Activated CD4-positive, CD25-positive, alpha-beta regulatory T cell treated with anti-CD3 and anti-CD28 coated beads, Interleukin-2, amount 50 U/mL, for 16 hours (primary cell): ENCODE measurements around the gene ZBTB42.

Source experiments
- DNase-seq: peaks from one replicate; pipeline ENCODE4 v3.0.0-alpha.2; 2020; ENCODE audit warnings: low read depth, low spot score

ZBTB42 gene

GRCh38 chr14:104769324-104770071, 31.4 kb upstream of the ZBTB42 start:
- DNase-seq = no peak

- DNase-seq = no peak
Measured at GRCh38 chr14:104770072-104770579, 30.8 kb upstream of the ZBTB42 start.

GRCh38 chr14:104770851-104771272, 30.0 kb upstream of the ZBTB42 start:
- no peak for DNase-seq

GRCh38 chr14:104771374-104771773, 29.5 kb upstream of the ZBTB42 start:
- DNase-seq = no peak

GRCh38 chr14:104771918-104772706, 28.8 kb upstream of the ZBTB42 start:
- no peak for DNase-seq

- DNase-seq = no peak
Measured at GRCh38 chr14:104772707-104773504, 28.0 kb upstream of the ZBTB42 start.

- DNase-seq = no peak
Measured at GRCh38 chr14:104773505-104774452, 27.1 kb upstream of the ZBTB42 start.

- DNase-seq = no peak
Measured at GRCh38 chr14:104774453-104775072, 26.3 kb upstream of the ZBTB42 start.

- DNase-seq = no peak
Measured at GRCh38 chr14:104775073-104775489, 25.8 kb upstream of the ZBTB42 start.

- DNase-seq = no peak
Measured at GRCh38 chr14:104776481-104776880, 24.4 kb upstream of the ZBTB42 start.

- no peak for DNase-seq
Measured at GRCh38 chr14:104776961-104777807, 23.7 kb upstream of the ZBTB42 start.

- DNase-seq = no peak
Measured at GRCh38 chr14:104777808-104778249, 23.1 kb upstream of the ZBTB42 start.

GRCh38 chr14:104778694-104779331, 22.1 kb upstream of the ZBTB42 start:
- DNase-seq = no peak

- DNase-seq = no peak
Measured at GRCh38 chr14:104779776-104780512, 21.0 kb upstream of the ZBTB42 start.

- no peak for DNase-seq
Measured at GRCh38 chr14:104780513-104781030, 20.3 kb upstream of the ZBTB42 start.

GRCh38 chr14:104781271-104782077, 19.4 kb upstream of the ZBTB42 start:
- DNase-seq = no peak
